HepG2 (cell line): ENCODE results near the gene PTPA.

Experiments
- ATF7-NPFF ChIP-seq: sonication (generic); formaldehyde crosslinking; IDR thresholded peaks from 2 replicates; pipeline ENCODE4 v1.8.1; 2023; ENCODE audit warnings: mild to moderate bottlenecking, low read depth, missing genetic modification reagents, moderate library complexity
- POLR2AphosphoS5 ChIP-seq: IDR thresholded peaks from 2 replicates; pipeline ENCODE4 v1.6.1; 2012; ENCODE audit warnings: low read depth, low read length
- RAD51 ChIP-seq: fragments of 450-650 bp; IDR thresholded peaks from 2 replicates; pipeline ENCODE4 v1.6.1; 2016; ENCODE audit warnings: borderline replicate concordance
- ZNF263 ChIP-seq: sonication (generic); formaldehyde crosslinking; IDR thresholded peaks from 2 replicates; pipeline ENCODE4 v1.4.0; 2020; ENCODE audit warnings: missing genetic modification reagents
- ZNF460 ChIP-seq: sonication (generic); formaldehyde crosslinking; IDR thresholded peaks from 2 replicates; pipeline ENCODE4 v1.5.1; 2020; ENCODE audit warnings: missing genetic modification reagents, mild to moderate bottlenecking, borderline replicate concordance
- ZNF761 ChIP-seq: sonication (generic); formaldehyde crosslinking; conservative IDR thresholded peaks from 2 replicates; pipeline ENCODE4 v1.4.0; 2020; ENCODE audit warnings: mild to moderate bottlenecking, missing genetic modification reagents
- ZNF775 ChIP-seq: sonication (generic); formaldehyde crosslinking; IDR thresholded peaks from 2 replicates; pipeline ENCODE4 v1.4.0; 2020; ENCODE audit warnings: missing genetic modification reagents, mild to moderate bottlenecking, moderate library complexity, borderline replicate concordance
- TF ChIP-seq, protein P1 (sequence below): sonication (generic); formaldehyde crosslinking; IDR thresholded peaks from 2 replicates; pipeline ENCODE4 v1.5.0; 2020; ENCODE audit warnings: missing genetic modification reagents
- TF ChIP-seq, protein P2 (sequence below): sonication (generic); formaldehyde crosslinking; IDR thresholded peaks from 2 replicates; pipeline ENCODE4 v1.5.0; 2020; ENCODE audit warnings: mild to moderate bottlenecking, missing genetic modification reagents, moderate library complexity
- TF ChIP-seq, protein P3 (sequence below): sonication (generic); formaldehyde crosslinking; IDR thresholded peaks from 2 replicates; pipeline ENCODE4 v1.5.0; 2020; ENCODE audit warnings: mild to moderate bottlenecking, missing genetic modification reagents

DNA sequence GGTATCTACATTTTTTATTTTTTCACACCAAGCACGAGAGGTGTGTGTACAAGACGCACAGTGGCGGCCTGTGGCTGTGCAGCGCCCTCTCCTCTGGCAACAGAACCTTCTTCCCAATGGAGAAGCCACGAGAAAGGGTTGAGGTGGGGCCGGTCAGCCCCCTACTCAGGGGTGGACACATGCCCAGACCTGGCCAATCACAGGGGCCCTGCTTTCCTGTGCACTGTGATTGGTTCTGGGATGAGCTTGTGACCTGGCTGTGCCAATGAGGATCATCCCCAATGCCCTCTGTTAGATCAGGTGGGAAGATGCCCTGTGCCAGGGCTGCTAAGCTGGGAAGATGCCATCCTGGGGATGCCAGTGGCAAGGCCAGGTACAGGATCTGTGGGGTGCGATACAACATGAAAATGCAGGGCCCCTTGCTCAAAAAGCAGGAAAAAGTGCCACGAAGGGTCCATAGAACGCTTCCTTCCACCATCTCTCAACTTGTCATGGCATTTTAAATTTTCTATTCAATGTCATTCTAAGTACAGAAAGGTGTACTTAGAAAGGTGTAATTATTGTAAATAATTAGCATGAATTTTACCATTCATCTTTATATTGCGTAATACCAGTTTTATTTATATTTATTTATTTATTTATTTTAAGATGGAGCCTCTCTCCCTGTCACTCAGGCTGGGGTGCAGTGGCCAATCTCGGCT is 51.4 kb downstream of the PTPA start:
- TF ChIP-seq POLR2AphosphoS5 (no peak), ZNF460 (no peak), ZNF761 (CRISPR knock-in tag) (no peak), ATF7-NPFF (no peak), RAD51 (no peak), ZNF263 (CRISPR knock-in tag) (no peak), ZNF775 (CRISPR knock-in tag) (no peak)
- TF ChIP-seq, protein P1, sequence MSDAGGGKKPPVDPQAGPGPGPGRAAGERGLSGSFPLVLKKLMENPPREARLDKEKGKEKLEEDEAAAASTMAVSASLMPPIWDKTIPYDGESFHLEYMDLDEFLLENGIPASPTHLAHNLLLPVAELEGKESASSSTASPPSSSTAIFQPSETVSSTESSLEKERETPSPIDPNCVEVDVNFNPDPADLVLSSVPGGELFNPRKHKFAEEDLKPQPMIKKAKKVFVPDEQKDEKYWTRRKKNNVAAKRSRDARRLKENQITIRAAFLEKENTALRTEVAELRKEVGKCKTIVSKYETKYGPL (CRISPR knock-in tag) = no peak
- TF ChIP-seq, protein P2, sequence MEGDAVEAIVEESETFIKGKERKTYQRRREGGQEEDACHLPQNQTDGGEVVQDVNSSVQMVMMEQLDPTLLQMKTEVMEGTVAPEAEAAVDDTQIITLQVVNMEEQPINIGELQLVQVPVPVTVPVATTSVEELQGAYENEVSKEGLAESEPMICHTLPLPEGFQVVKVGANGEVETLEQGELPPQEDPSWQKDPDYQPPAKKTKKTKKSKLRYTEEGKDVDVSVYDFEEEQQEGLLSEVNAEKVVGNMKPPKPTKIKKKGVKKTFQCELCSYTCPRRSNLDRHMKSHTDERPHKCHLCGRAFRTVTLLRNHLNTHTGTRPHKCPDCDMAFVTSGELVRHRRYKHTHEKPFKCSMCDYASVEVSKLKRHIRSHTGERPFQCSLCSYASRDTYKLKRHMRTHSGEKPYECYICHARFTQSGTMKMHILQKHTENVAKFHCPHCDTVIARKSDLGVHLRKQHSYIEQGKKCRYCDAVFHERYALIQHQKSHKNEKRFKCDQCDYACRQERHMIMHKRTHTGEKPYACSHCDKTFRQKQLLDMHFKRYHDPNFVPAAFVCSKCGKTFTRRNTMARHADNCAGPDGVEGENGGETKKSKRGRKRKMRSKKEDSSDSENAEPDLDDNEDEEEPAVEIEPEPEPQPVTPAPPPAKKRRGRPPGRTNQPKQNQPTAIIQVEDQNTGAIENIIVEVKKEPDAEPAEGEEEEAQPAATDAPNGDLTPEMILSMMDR (CRISPR knock-in tag) = no peak
- TF ChIP-seq, protein P3, sequence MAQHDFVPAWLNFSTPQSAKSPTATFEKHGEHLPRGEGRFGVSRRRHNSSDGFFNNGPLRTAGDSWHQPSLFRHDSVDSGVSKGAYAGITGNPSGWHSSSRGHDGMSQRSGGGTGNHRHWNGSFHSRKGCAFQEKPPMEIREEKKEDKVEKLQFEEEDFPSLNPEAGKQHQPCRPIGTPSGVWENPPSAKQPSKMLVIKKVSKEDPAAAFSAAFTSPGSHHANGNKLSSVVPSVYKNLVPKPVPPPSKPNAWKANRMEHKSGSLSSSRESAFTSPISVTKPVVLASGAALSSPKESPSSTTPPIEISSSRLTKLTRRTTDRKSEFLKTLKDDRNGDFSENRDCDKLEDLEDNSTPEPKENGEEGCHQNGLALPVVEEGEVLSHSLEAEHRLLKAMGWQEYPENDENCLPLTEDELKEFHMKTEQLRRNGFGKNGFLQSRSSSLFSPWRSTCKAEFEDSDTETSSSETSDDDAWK (CRISPR knock-in tag) = no peak
